Measurements from ENCODE around the gene ADA. TPM values are rescaled to one million over a fixed set of nuclear protein-coding genes. Genes with fewer than 3 reads are reported as not detected.
A peak's percentile ranks its signal among the peaks of the same experiment; 100 is the strongest.

ADA gene
- total and polyA plus RNA-seq, 5 donors from 2014 or later: 28.1 to 41.3 (median 38.3) TPM

DNA sequence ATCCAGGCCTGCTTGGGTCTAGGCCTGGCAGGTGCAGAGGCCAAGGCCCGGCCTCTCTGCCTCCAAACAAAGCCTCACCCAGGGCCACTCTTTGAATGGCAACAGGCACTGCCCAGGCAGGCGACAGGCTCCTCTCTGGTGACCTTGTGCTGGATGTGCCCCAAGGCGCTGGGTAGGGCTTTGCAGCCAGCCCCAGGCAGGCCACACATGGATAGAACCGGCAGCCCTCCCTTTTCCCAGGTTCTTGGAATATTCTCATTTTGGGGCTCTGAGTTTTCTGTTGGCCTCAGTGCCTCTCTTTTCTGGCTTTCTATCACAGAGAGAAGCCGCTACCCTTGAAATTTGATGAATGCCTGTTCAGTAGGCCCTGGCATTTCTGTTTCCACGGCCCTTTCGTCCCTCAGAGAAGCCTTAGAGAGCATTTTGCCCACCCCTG is 50.2 kb downstream of the ADA start:
- Mint-ChIP-seq H3K4me3 (no peak overlapping the region), H3K4me1 (peaks cover 5 to 13% (median 8%) of the 10 kb centered on the region in 4 donors), H3K27ac (no peak overlapping the region), H3K27me3 (no peaks in the 10 kb centered on the region), H3K36me3 (no peaks in the 10 kb centered on the region), H3K9me3 (no peaks in the 10 kb centered on the region)
- Histone ChIP-seq H3K27me3 (ENCODE audit: control insufficient read depth, insufficient read depth, low read length) (no peaks in the 10 kb centered on the region), H3K9me3 (ENCODE audit: control insufficient read depth in 2 of 2, low read length in 2 of 2) (no peaks in the 10 kb centered on the region), H3K4me3 (ENCODE audit: low read depth, low read length) (no peak overlapping the region), H3K27ac (ENCODE audit: insufficient read depth, low read length, poor library complexity, severe bottlenecking) (no peak overlapping the region), H3K36me3 (ENCODE audit: control insufficient read depth, insufficient read depth, low read length) (no peaks in the 10 kb centered on the region), H3K4me1 (ENCODE audit: control insufficient read depth, insufficient read depth, low read length, poor library complexity, severe bottlenecking) (no peaks in the 10 kb centered on the region)
- ATAC-seq (ENCODE audit: low read depth in 2 of 2): no peak
- DNase-seq: no peak

DNA sequence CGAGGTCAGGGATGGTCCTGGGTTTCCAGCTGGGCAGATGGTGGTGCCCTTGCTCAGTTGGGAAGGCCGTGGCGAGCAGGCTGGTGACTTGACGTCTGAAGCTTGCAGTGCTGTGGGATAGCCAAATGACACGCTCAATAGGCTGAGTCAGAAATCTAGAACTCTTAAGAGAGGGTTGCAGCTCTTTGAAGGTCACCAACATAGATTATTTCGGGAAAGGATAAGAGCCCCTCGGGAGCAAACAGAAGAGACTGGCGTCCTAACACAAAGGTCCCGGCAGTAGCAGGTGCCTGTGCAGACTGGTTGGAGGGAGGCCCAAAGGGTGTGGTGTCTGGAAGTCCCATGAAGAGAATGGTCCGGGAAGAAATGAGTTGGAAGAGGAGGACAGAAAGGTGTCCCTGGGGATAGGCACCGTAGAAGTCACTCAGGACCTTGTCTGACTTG is 50.7 kb downstream of the ADA start:
- Mint-ChIP-seq H3K4me3 (no peak overlapping the region), H3K4me1 (peaks cover 5 to 13% (median 8%) of the 10 kb centered on the region in 4 donors), H3K27ac (peak overlapping the region in 2 of 3 donors; percentile 6 to 9), H3K27me3 (no peaks in the 10 kb centered on the region), H3K36me3 (no peaks in the 10 kb centered on the region), H3K9me3 (no peaks in the 10 kb centered on the region)
- ATAC-seq (ENCODE audit: low read depth in 2 of 2): no peak
- Histone ChIP-seq H3K4me3 (ENCODE audit: low read depth, low read length) (no peak overlapping the region), H3K4me1 (ENCODE audit: control insufficient read depth, insufficient read depth, low read length, poor library complexity, severe bottlenecking) (no peaks in the 10 kb centered on the region), H3K27me3 (ENCODE audit: control insufficient read depth, insufficient read depth, low read length) (no peaks in the 10 kb centered on the region), H3K9me3 (ENCODE audit: control insufficient read depth in 2 of 2, low read length in 2 of 2) (no peaks in the 10 kb centered on the region), H3K27ac (ENCODE audit: insufficient read depth, low read length, poor library complexity, severe bottlenecking) (no peak overlapping the region), H3K36me3 (ENCODE audit: control insufficient read depth, insufficient read depth, low read length) (no peaks in the 10 kb centered on the region)
- no peak for DNase-seq

DNA sequence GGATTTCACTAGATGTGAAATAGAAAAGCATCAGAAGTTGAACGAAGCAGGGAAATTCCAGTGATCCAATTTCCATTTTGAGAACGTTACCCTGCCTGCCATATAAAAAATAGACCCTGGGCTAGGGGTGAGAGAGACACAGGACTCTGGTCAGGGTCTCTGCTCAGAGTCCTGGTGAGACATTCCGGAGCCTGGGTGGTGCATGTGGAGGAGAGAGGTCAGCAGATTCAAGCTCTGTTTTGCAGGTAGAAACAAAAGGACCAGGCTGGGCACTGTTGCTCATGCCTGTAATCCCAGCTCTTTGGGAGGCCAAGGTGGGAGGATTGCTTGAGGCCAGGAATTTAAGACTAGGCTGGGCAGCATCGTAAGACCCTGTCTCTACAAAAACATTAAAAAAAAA is 51.2 kb downstream of the ADA start:
- no peak overlapping the region for H3K27ac ChIP-seq (ENCODE audit: insufficient read depth, low read length, poor library complexity, severe bottlenecking)
- H3K4me1 Mint-ChIP-seq: peaks cover 5 to 13% (median 8%) of the 10 kb centered on the region in 4 donors
- H3K27me3 Mint-ChIP-seq: no peaks in the 10 kb centered on the region
- H3K9me3 ChIP-seq (ENCODE audit: control insufficient read depth in 2 of 2, low read length in 2 of 2): no peaks in the 10 kb centered on the region
- no peaks in the 10 kb centered on the region for H3K36me3 Mint-ChIP-seq
- ATAC-seq (ENCODE audit: low read depth in 2 of 2) (no peak), DNase-seq (no peak)
- H3K4me3 Mint-ChIP-seq: no peak overlapping the region
- no peaks in the 10 kb centered on the region for H3K9me3 Mint-ChIP-seq
- H3K4me3 ChIP-seq (ENCODE audit: low read depth, low read length): no peak overlapping the region
- no peaks in the 10 kb centered on the region for H3K36me3 ChIP-seq (ENCODE audit: control insufficient read depth, insufficient read depth, low read length)
- H3K27me3 ChIP-seq (ENCODE audit: control insufficient read depth, insufficient read depth, low read length): no peaks in the 10 kb centered on the region
- peak overlapping the region in 1 of 3 donors; percentile 68 for H3K27ac Mint-ChIP-seq
- H3K4me1 ChIP-seq (ENCODE audit: control insufficient read depth, insufficient read depth, low read length, poor library complexity, severe bottlenecking): no peaks in the 10 kb centered on the region

DNA sequence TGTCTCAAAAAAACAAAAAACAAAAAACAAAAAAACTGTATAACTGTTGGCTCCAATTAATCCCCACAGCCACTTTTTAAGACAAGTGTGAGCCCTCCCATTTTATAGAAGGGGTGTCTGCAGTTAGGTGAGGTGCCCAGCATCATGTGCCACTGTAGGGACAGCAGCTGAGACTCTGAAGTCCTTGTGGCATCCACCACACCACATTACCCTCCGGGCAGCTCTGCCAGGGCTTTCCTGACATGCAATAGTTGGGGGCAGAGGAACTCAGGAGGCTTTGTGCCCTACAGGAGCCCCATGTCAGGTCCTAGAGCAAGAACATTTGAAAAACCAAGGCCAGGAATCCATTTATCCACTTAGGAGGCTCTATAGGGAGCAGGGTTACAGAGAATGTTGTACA is 51.8 kb downstream of the ADA start:
- Mint-ChIP-seq H3K4me3 (no peak overlapping the region), H3K4me1 (peaks cover 5 to 13% (median 8%) of the 10 kb centered on the region in 4 donors), H3K36me3 (no peaks in the 10 kb centered on the region), H3K27ac (peak overlapping the region in 2 of 3 donors; percentile 38 to 68), H3K9me3 (no peaks in the 10 kb centered on the region), H3K27me3 (no peaks in the 10 kb centered on the region)
- Histone ChIP-seq H3K36me3 (ENCODE audit: control insufficient read depth, insufficient read depth, low read length) (no peaks in the 10 kb centered on the region), H3K27me3 (ENCODE audit: control insufficient read depth, insufficient read depth, low read length) (no peaks in the 10 kb centered on the region), H3K27ac (ENCODE audit: insufficient read depth, low read length, poor library complexity, severe bottlenecking) (no peak overlapping the region), H3K4me1 (ENCODE audit: control insufficient read depth, insufficient read depth, low read length, poor library complexity, severe bottlenecking) (no peaks in the 10 kb centered on the region), H3K9me3 (ENCODE audit: control insufficient read depth in 2 of 2, low read length in 2 of 2) (no peaks in the 10 kb centered on the region), H3K4me3 (ENCODE audit: low read depth, low read length) (no peak overlapping the region)
- DNase-seq: no peak
- no peak for ATAC-seq (ENCODE audit: low read depth in 2 of 2)

DNA sequence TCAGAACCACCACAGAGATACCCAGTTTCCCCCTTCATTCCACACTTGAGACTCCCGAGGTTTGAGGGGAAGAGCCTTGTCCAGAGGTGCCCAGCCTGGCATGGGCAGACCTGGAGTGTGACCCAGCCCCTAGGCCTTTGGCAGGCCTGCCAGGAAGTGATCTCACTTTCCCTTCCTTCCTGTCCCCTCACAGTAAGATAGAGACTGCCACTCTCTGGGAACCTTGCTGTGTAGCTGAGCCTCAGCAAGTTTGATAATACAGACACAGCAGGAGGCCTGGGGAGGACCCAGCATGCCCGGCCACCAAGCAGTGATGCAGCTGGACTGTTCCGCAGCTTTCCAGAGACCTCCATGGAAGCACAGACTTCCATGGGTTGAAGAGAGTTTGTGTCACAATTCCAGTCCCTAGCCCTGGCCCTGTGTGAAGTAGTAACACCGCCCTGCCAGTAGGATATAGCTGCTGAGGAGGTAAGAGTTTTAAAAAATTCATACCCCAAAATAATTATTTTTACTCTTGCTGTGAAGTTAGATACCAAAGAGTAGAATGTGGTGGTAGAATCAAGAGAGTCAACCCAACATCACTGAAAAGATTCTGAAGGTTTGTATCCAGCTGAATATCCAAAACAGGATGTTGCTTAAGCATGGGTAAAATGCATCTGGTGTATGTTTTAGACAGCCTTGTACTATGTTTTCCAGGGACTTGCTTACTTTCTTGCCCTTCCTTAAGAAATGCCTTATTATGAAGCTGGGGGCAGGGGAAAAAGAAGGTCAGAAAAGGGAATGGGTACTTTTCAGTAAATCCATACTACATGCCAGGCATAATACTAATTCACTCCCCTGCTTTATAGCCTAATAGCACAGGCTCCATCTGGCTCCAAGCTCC is 52.8 kb downstream of the ADA start:
- no peaks in the 10 kb centered on the region for H3K36me3 ChIP-seq (ENCODE audit: control insufficient read depth, insufficient read depth, low read length)
- peaks cover 5 to 13% (median 8%) of the 10 kb centered on the region in 4 donors for H3K4me1 Mint-ChIP-seq
- ATAC-seq (ENCODE audit: low read depth in 2 of 2): peak in 1 of 2 donors; percentile 49
- no peak overlapping the region for H3K4me3 ChIP-seq (ENCODE audit: low read depth, low read length)
- H3K9me3 Mint-ChIP-seq: no peaks in the 10 kb centered on the region
- no peaks in the 10 kb centered on the region for H3K27me3 Mint-ChIP-seq
- H3K27ac ChIP-seq (ENCODE audit: insufficient read depth, low read length, poor library complexity, severe bottlenecking): no peak overlapping the region
- H3K9me3 ChIP-seq (ENCODE audit: control insufficient read depth in 2 of 2, low read length in 2 of 2): no peaks in the 10 kb centered on the region
- H3K4me1 ChIP-seq (ENCODE audit: control insufficient read depth, insufficient read depth, low read length, poor library complexity, severe bottlenecking): no peaks in the 10 kb centered on the region
- DNase-seq: no peak
- H3K27me3 ChIP-seq (ENCODE audit: control insufficient read depth, insufficient read depth, low read length): no peaks in the 10 kb centered on the region
- H3K4me3 Mint-ChIP-seq: peak overlapping the region in 1 of 4 donors; percentile 33
- no peaks in the 10 kb centered on the region for H3K36me3 Mint-ChIP-seq
- peak overlapping the region; percentile 37 to 90 (median 82) for H3K27ac Mint-ChIP-seq

DNA sequence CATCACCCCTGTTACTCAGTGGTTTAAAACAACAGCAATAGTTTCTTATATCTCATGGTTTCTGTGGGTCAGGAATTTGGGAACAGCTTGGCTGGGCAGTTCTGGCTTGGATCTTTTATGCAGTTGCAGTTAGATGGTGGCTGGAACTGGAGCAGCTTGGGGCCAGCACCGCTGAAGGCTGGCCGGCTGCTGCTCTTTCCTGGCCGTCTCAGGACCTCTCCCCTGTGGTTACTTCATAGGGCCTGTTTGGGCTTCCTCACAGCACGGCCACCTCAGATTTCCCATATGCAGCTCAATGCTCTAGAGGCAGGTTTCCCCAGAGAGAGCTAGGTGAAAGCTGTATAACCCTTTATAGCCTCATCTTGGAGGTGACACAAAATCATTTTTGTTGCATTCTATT is 53.6 kb downstream of the ADA start:
- H3K9me3 ChIP-seq (ENCODE audit: control insufficient read depth in 2 of 2, low read length in 2 of 2): no peaks in the 10 kb centered on the region
- H3K36me3 Mint-ChIP-seq: no peaks in the 10 kb centered on the region
- no peaks in the 10 kb centered on the region for H3K4me1 ChIP-seq (ENCODE audit: control insufficient read depth, insufficient read depth, low read length, poor library complexity, severe bottlenecking)
- peak overlapping the region in 1 of 3 donors; percentile 82 for H3K27ac Mint-ChIP-seq
- no peak overlapping the region for H3K4me3 ChIP-seq (ENCODE audit: low read depth, low read length)
- H3K27me3 Mint-ChIP-seq: no peaks in the 10 kb centered on the region
- H3K36me3 ChIP-seq (ENCODE audit: control insufficient read depth, insufficient read depth, low read length): no peaks in the 10 kb centered on the region
- DNase-seq (no peak), ATAC-seq (ENCODE audit: low read depth in 2 of 2) (no peak)
- no peak overlapping the region for H3K4me3 Mint-ChIP-seq
- H3K27me3 ChIP-seq (ENCODE audit: control insufficient read depth, insufficient read depth, low read length): no peaks in the 10 kb centered on the region
- no peak overlapping the region for H3K27ac ChIP-seq (ENCODE audit: insufficient read depth, low read length, poor library complexity, severe bottlenecking)
- H3K9me3 Mint-ChIP-seq: no peaks in the 10 kb centered on the region
- H3K4me1 Mint-ChIP-seq: peaks cover 5 to 13% (median 8%) of the 10 kb centered on the region in 4 donors

DNA sequence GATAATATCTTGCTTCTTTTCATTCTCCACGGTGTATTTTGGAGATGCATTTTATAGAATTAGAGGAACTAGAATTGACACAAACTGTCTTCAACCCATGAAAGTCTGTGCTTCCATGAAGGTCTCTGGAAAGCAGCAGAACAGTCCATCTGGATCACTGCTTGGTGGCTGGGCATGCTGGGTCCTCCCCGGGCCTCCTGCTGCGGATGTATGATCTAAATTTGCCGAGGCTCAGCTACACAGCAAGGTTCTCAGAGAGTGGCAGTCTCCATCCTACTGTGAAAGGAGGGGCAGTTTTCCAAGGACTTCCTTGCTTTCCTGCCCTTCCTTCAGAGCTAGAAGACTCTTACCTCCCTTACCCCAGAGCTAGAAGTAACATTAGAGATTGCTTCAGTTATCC is 54.0 kb downstream of the ADA start:
- ATAC-seq (ENCODE audit: low read depth in 2 of 2) (no peak), DNase-seq (no peak)
- no peaks in the 10 kb centered on the region for H3K27me3 ChIP-seq (ENCODE audit: control insufficient read depth, insufficient read depth, low read length)
- no peaks in the 10 kb centered on the region for H3K36me3 Mint-ChIP-seq
- H3K4me3 ChIP-seq (ENCODE audit: low read depth, low read length): no peak overlapping the region
- H3K27me3 Mint-ChIP-seq: no peaks in the 10 kb centered on the region
- peak overlapping the region in 1 of 3 donors; percentile 82 for H3K27ac Mint-ChIP-seq
- no peak overlapping the region for H3K27ac ChIP-seq (ENCODE audit: insufficient read depth, low read length, poor library complexity, severe bottlenecking)
- H3K4me1 Mint-ChIP-seq: peaks cover 5 to 13% (median 8%) of the 10 kb centered on the region in 4 donors
- no peaks in the 10 kb centered on the region for H3K9me3 ChIP-seq (ENCODE audit: control insufficient read depth in 2 of 2, low read length in 2 of 2)
- H3K36me3 ChIP-seq (ENCODE audit: control insufficient read depth, insufficient read depth, low read length): no peaks in the 10 kb centered on the region
- no peak overlapping the region for H3K4me3 Mint-ChIP-seq
- H3K9me3 Mint-ChIP-seq: no peaks in the 10 kb centered on the region
- H3K4me1 ChIP-seq (ENCODE audit: control insufficient read depth, insufficient read depth, low read length, poor library complexity, severe bottlenecking): no peaks in the 10 kb centered on the region

DNA sequence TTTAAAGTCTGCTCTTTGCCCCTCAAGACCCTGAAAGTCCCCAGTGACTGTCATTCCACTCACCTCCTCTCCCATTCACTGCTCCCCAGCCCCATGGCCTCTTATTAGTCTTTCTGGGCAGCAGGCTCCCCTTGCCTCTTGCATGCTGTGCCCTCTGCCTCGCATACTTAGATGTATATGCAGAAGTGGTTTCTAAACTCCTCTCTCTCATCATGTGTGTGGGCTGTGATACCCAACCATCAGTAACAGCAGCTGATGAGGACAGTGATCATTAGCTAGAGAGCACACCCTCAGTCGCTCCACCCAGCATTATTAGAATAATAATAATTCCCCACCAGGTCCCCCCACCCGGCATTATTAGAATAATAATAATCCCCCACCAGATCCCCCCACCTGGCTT is 54.6 kb downstream of the ADA start:
- Histone ChIP-seq H3K4me1 (ENCODE audit: control insufficient read depth, insufficient read depth, low read length, poor library complexity, severe bottlenecking) (no peaks in the 10 kb centered on the region), H3K9me3 (ENCODE audit: control insufficient read depth in 2 of 2, low read length in 2 of 2) (no peaks in the 10 kb centered on the region), H3K36me3 (ENCODE audit: control insufficient read depth, insufficient read depth, low read length) (no peaks in the 10 kb centered on the region), H3K4me3 (ENCODE audit: low read depth, low read length) (no peak overlapping the region), H3K27ac (ENCODE audit: insufficient read depth, low read length, poor library complexity, severe bottlenecking) (no peak overlapping the region), H3K27me3 (ENCODE audit: control insufficient read depth, insufficient read depth, low read length) (no peaks in the 10 kb centered on the region)
- DNase-seq (no peak), ATAC-seq (ENCODE audit: low read depth in 2 of 2) (no peak)
- H3K4me3 Mint-ChIP-seq: no peak overlapping the region
- peaks cover 5 to 12% (median 8%) of the 10 kb centered on the region in 4 donors for H3K4me1 Mint-ChIP-seq
- H3K36me3 Mint-ChIP-seq: no peaks in the 10 kb centered on the region
- H3K9me3 Mint-ChIP-seq: no peaks in the 10 kb centered on the region
- no peaks in the 10 kb centered on the region for H3K27me3 Mint-ChIP-seq
- no peak overlapping the region for H3K27ac Mint-ChIP-seq

Measured in CD4-positive, CD25-positive, alpha-beta regulatory T cell (primary cell).